Measurements from ENCODE around the gene ALG14. TPM values are rescaled to one million over a fixed set of nuclear protein-coding genes. Genes with fewer than 3 reads are reported as not detected.

Gene ALG14
- total and polyA plus RNA-seq, 10 of the 15 experiments (the other 5 are each of a cell fraction or from before 2014, with no cell fraction given) = 2.6 to 19.2 (median 7.5) TPM

GRCh38 chr1:95003433-95003738, 69.4 kb downstream of the ALG14 start (continued):
- TF ChIP-seq MEF2B (IDR thresholded peaks at IDR 0.05; ENCODE audit: partially characterized antibody, poor library complexity, severe bottlenecking) (no peak), RBBP5 (conservative IDR thresholded peaks at IDR 0.05) (no peak), SRF (IDR thresholded peaks at IDR 0.05; ENCODE audit: low read depth in 2 of 2, low read length in 2 of 2) (no peak)

- Histone ChIP-seq H3K36me3 (ENCODE audit: control insufficient read depth in 2 of 2, insufficient read depth in 2 of 2, low read length in 1 of 2) (no peaks in the 10 kb centered on the region), H3K4me2 (ENCODE audit: control insufficient read depth, insufficient read depth) (no peak overlapping the region), H2AFZ (ENCODE audit: control insufficient read depth, low read depth, low read length) (no peak overlapping the region), H3K4me1 (ENCODE audit: control insufficient read depth, insufficient read depth, low read length) (no peaks in the 10 kb centered on the region), H3K79me2 (ENCODE audit: control insufficient read depth, insufficient read depth, low read length) (no peaks in the 10 kb centered on the region), H3K27ac (ENCODE audit: control insufficient read depth, insufficient read depth) (no peak overlapping the region), H3K4me3 (no peak overlapping the region), H3K9ac (ENCODE audit: control insufficient read depth, insufficient read depth, low read length) (no peak overlapping the region), H4K20me1 (ENCODE audit: control insufficient read depth, insufficient read depth) (no peaks in the 10 kb centered on the region), H3K9me3 (replicated peaks; ENCODE audit: control insufficient read depth, insufficient read depth, low read length) (no peaks in the 10 kb centered on the region), H3K27me3 (replicated peaks in 1 of 2; ENCODE audit: control insufficient read depth in 2 of 2, insufficient read depth in 2 of 2, low read length in 1 of 2) (no peaks in the 10 kb centered on the region)
- SMC1A ChIA-PET (ENCODE audit: uncharacterized antibody, unreplicated experiment) = interaction anchor here (0.8 to 1.4 kb wide), 2 partner anchors 39 to 40 kb away, joined by 4 to 5 read pairs; no protein-coding TSS in a partner anchor
- WGBS (ENCODE audit: insufficient coverage, insufficient replicate concordance, low lambda C conversion rate, missing lambda C conversion rate) = 70% methylated on average over 8 of the region's 8 CpGs
- DNase-seq (ENCODE audit: low read depth, low spot score) (no peak), FAIRE-seq (no peak), ATAC-seq (no peak)
- in situ Hi-C loops (cut with MboI) = no loop called here
- CTCF ChIA-PET = interaction anchor here (0.7 to 1.6 kb wide), 4 partner anchors 9 to 666 kb away, joined by 3 to 4 read pairs (median 3); no protein-coding TSS in a partner anchor
- no peak for TF ChIP-seq IRF4 (IDR thresholded peaks at IDR 0.05; ENCODE audit: low read depth, low read length)
- no peak for TF ChIP-seq NRF1 (conservative IDR thresholded peaks at IDR 0.05; ENCODE audit: low read depth, low read length)
- TF ChIP-seq STAT1 (conservative IDR thresholded peaks at IDR 0.05) = no peak
- TF ChIP-seq TAF1 (IDR thresholded peaks at IDR 0.05; ENCODE audit: borderline replicate concordance, low read depth, low read length) = no peak
- TF ChIP-seq BCLAF1 (IDR thresholded peaks at IDR 0.05) = no peak
- TF ChIP-seq BCL3 (IDR thresholded peaks at IDR 0.05; ENCODE audit: borderline replicate concordance, insufficient read depth, low read depth, low read length, poor library complexity, severe bottlenecking) = no peak
- no peak for TF ChIP-seq TCF12 (IDR thresholded peaks at IDR 0.05; ENCODE audit: low read depth, low read length)
- no peak for TF ChIP-seq LARP7 (IDR thresholded peaks at IDR 0.05)
- TF ChIP-seq CREB1 (IDR thresholded peaks at IDR 0.05; ENCODE audit: low read depth) = no peak
- TF ChIP-seq ZNF207 (IDR thresholded peaks at IDR 0.05; ENCODE audit: borderline replicate concordance) = no peak
- TF ChIP-seq ZSCAN29 (IDR thresholded peaks at IDR 0.05) = no peak
- no peak for TF ChIP-seq MYC (IDR thresholded peaks at IDR 0.05; ENCODE audit: insufficient read depth, insufficient read length, insufficient replicate concordance, low read length, severe bottlenecking)
- no peak for TF ChIP-seq EED (IDR thresholded peaks at IDR 0.05; ENCODE audit: low read depth)
- no peak for TF ChIP-seq TCF3 (IDR thresholded peaks at IDR 0.05; ENCODE audit: borderline replicate concordance, insufficient read depth, low read depth, low read length)
- no peak for TF ChIP-seq WRNIP1 (IDR thresholded peaks at IDR 0.05; ENCODE audit: borderline replicate concordance, low read depth, low read length)
- TF ChIP-seq MEF2A (IDR thresholded peaks at IDR 0.05; ENCODE audit: insufficient read depth, low read depth, low read length) = no peak
- RAD21 ChIA-PET (ENCODE audit: unreplicated experiment) = no interaction called here
- intact Hi-C loops (cut with micrococcal nuclease; ENCODE audit: unreplicated experiment) = no loop called here
- no TSS peak for BruUV-seq (replicated peaks)
- POLR2A ChIA-PET = no interaction called here
Measured at GRCh38 chr1:95002540-95003432, 70.0 kb downstream of the ALG14 start.
